ENCODE measurements around the gene ASS1.

Gene ASS1

DNA sequence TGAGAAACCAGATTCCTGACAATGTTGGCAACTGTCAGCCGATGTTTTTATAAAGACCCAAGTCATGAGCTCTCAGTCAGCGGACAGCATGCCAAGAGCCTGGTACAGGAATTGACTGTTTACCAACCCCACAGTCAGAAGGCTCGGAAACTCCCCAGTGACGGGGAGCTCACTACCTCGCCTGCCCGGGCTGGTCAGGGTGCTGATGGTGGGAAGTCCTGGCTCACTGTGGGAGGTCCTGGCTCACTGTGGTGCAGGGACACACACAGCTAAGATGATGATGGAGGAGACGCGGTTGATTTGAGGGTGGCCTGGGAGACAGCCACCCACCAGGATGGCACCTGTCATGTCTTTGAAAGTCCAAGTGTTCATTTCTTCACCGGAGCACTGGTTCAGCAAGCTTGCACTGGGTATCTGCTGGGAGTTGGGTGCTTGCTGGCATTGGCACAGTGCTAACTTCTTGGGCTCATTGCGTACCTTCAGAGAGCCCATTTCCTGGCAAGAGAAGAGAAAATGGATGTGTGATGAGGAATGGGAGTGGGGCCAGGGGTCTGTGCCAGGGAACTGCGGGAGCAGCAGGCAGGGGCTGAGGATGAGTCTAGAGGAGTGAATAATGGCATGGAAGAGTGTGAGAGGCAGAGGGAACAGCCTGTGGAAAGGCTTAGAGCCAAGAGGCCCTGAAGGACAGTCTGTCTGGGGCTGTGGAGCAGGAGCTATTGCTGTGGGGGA is 15.3 kb downstream of the ASS1 start:
- no peaks in the 10 kb centered on the region for H3K36me3 ChIP-seq (ENCODE audit: insufficient read depth, low read depth, low read length)
- H3K9ac ChIP-seq (ENCODE audit: low read depth, low read length) = no peak overlapping the region
- no peaks in the 10 kb centered on the region for H3K9me3 ChIP-seq (ENCODE audit: insufficient read depth, low read depth, low read length)
- H3K4me3 ChIP-seq (ENCODE audit: low read length) = no peak overlapping the region
- no peak overlapping the region for H3K27ac ChIP-seq (ENCODE audit: low read length)
- no peaks in the 10 kb centered on the region for H3K4me1 ChIP-seq (ENCODE audit: insufficient read depth, low read length)
- H3K27me3 ChIP-seq (ENCODE audit: insufficient read depth, low read length) = no peaks in the 10 kb centered on the region

DNA sequence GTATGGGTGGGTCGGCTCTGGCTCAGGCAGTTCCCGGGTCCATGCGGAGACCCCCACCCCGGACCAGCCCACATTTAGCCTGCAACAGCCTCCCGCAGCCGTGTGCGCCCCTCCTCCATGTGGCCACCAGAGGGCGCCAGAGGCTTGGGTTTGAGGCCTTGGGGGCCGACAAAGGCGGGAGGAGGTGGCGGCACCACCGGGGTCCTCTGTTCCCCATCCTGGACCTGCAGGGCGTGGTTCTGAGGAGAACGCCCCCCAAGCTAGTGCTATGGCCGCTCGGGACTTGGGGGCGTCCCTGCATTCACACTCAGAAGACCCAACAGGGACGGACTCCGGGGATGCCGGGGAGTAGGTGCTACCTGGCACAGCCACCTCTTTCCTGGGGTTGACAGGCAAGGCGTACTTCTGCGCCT is 16.5 kb downstream of the ASS1 start:
- Histone ChIP-seq H3K4me3 (ENCODE audit: low read length) (no peak overlapping the region), H3K27ac (ENCODE audit: low read length) (no peak overlapping the region), H3K9me3 (ENCODE audit: insufficient read depth, low read depth, low read length) (no peaks in the 10 kb centered on the region), H3K4me1 (ENCODE audit: insufficient read depth, low read length) (no peaks in the 10 kb centered on the region), H3K27me3 (ENCODE audit: insufficient read depth, low read length) (no peaks in the 10 kb centered on the region), H3K36me3 (ENCODE audit: insufficient read depth, low read depth, low read length) (no peaks in the 10 kb centered on the region), H3K9ac (ENCODE audit: low read depth, low read length) (no peak overlapping the region)

DNA sequence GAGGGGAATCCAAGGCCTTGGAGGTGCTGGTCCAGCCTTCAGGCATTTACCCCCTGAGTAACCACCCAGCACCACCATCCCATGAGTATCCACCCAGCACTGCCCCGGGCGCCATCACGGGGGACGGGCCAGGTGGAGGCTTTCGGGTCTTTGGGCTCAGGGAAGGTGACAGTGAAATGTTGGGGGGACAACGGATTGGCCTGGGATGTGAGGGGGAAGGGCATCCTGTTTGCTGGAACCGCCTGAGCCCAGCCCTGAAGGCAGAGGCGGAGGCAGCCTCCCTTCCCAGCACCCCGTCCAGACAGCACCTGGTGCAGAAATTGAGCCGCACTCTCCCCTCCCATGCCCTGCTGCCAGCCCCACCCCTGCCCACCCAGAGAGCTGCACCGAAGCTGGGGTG is 17.0 kb downstream of the ASS1 start:
- Histone ChIP-seq H3K36me3 (ENCODE audit: insufficient read depth, low read depth, low read length) (no peaks in the 10 kb centered on the region), H3K27ac (ENCODE audit: low read length) (no peak overlapping the region), H3K4me3 (ENCODE audit: low read length) (no peak overlapping the region), H3K27me3 (ENCODE audit: insufficient read depth, low read length) (no peaks in the 10 kb centered on the region), H3K4me1 (ENCODE audit: insufficient read depth, low read length) (no peaks in the 10 kb centered on the region; the same call in 1 of the 2 replicates), H3K9ac (ENCODE audit: low read depth, low read length) (no peak overlapping the region), H3K9me3 (ENCODE audit: insufficient read depth, low read depth, low read length) (no peaks in the 10 kb centered on the region)

DNA sequence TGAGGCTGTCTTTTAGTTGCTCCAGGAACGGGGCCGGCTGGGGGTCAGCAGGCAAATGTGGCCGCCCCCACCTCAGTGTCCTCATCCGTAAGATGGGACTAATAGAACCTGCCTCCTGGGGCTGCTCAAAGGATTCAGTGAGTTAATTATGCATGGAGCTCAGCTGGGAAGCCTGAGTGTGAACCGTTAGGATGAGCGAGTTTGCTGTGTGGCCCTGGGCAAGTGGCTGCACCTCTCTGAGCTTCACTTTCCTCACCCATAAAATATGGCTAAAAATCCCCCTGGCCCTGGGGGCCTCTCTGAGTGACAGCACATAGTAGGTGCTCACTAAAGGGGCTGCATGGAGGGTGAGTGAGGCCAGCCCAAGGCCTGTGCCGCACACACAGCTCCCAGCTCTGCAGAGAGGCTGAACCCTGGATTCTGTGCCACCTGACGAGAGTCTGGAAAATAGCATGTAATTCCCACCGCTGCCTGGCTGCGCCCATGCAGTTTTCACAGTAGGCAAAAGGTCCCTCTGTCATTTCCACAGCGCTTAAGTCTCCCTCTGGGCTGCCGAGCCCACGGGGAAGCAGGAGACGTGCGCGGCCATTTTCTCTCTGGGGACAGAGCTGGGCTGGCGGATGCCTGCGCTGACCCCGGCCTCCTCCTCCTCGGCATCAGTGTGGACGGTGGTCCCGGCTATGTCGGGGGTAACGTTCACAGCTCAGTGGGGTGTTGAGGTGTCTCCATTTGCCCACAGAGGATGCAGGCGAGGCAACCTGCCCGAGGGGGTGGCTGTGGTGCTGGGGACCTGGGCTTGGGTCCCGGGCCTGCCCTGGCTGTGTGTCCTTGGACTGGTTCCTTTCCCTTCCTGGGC is 18.2 kb downstream of the ASS1 start:
- no peak overlapping the region for H3K4me3 ChIP-seq (ENCODE audit: low read length)
- peaks cover 11% of the 10 kb centered on the region; the same call in 1 of the 2 replicates for H3K27me3 ChIP-seq (ENCODE audit: insufficient read depth, low read length)
- H3K9ac ChIP-seq (ENCODE audit: low read depth, low read length) = no peak overlapping the region
- peaks cover 5% of the 10 kb centered on the region; the same call in 1 of the 2 replicates for H3K4me1 ChIP-seq (ENCODE audit: insufficient read depth, low read length)
- no peak overlapping the region for H3K27ac ChIP-seq (ENCODE audit: low read length)
- H3K36me3 ChIP-seq (ENCODE audit: insufficient read depth, low read depth, low read length) = no peaks in the 10 kb centered on the region
- no peaks in the 10 kb centered on the region for H3K9me3 ChIP-seq (ENCODE audit: insufficient read depth, low read depth, low read length)

DNA sequence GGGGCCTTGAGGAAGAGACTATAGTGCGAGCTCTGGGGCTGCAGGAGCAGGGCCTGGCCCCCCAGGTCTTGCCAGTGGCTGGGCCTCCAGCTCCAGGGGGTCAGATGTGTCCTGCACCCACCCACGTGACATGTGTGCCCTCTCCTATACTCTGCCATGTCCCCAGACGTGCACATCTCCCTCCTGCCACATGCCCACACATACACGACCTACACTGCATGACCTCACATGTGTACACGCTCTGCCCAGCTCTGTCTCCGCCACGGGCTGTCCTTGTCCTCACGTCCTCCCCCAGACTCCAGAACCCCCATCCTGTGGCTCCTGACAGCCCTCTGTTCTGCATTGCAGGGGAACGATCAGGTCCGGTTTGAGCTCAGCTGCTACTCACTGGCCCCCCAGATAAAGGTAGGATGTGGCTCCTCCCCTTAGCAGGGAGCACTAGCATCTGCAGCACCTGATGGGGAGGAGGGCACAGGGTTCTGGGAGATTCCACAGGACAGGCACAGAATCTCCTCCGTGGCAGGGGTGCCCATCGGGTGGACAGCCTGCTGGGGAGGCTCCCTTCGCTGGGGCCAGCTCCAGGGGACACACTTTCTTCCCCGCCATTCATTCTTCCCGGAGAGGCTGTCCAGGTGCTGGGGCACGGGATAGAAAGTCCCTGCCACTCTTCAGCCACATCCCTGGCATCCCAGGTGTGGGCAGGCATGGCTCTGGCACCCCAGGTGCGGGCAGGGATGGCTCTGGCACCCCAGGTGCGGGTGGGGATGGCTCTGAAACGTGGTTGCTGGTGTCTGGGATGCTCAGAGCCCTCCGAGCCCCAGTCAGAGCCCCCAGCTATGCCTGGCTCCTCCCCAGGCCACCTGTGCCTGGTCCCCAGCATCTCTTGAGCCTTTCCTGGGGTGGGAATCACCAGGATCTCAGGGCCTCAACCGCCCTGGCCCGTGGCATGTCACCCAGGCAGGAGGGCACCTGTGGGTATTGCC is 19.3 kb downstream of the ASS1 start:
- Histone ChIP-seq H3K36me3 (ENCODE audit: insufficient read depth, low read depth, low read length) (no peaks in the 10 kb centered on the region), H3K4me1 (ENCODE audit: insufficient read depth, low read length) (peaks cover 5% of the 10 kb centered on the region; the same call in 1 of the 2 replicates), H3K4me3 (ENCODE audit: low read length) (no peak overlapping the region), H3K27me3 (ENCODE audit: insufficient read depth, low read length) (peaks cover 14% of the 10 kb centered on the region; the same call in 1 of the 2 replicates), H3K9ac (ENCODE audit: low read depth, low read length) (no peak overlapping the region), H3K27ac (ENCODE audit: low read length) (no peak overlapping the region), H3K9me3 (ENCODE audit: insufficient read depth, low read depth, low read length) (no peaks in the 10 kb centered on the region)

DNA sequence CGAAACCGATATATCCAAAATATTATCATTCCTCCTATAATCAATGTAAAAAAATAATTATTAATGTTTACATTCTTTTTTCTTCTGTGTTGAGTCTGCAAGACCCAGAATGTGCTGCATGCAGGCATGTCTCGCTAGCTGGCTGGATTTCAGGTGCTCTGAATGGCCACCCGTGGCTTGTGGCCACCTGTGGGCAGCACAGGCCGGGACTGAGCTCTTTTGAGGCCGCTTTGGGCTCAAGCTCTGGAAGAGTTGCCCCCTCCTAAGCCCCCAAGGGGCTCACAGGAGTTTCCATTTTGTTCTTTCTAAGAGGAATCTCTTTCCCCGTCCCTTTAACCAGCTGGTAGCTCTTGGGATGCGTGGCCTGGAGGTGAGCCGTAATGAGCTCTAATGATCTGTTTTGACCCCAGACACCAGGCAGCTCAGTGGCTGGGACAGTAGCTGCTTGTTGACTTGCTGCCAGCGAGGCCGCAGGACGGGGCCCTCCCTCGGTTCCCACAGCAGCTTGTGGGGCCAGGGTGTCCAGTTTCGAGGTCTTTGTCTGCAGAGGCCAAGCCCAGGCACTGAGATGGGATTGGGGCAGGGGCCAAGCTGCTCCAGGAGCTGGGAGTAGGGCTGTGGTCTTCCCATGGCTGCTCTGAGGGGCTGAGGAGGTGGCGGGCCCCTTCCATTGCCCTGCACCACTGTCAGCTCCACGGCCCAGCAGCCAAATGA is 20.8 kb downstream of the ASS1 start:
- H3K27me3 ChIP-seq (ENCODE audit: insufficient read depth, low read length) = peaks cover 14% of the 10 kb centered on the region; the same call in 1 of the 2 replicates
- no peaks in the 10 kb centered on the region for H3K36me3 ChIP-seq (ENCODE audit: insufficient read depth, low read depth, low read length)
- no peaks in the 10 kb centered on the region for H3K9me3 ChIP-seq (ENCODE audit: insufficient read depth, low read depth, low read length)
- no peak overlapping the region for H3K4me3 ChIP-seq (ENCODE audit: low read length)
- H3K27ac ChIP-seq (ENCODE audit: low read length) = no peak overlapping the region
- H3K4me1 ChIP-seq (ENCODE audit: insufficient read depth, low read length) = peaks cover 5% of the 10 kb centered on the region; the same call in 1 of the 2 replicates
- H3K9ac ChIP-seq (ENCODE audit: low read depth, low read length) = no peak overlapping the region

DNA sequence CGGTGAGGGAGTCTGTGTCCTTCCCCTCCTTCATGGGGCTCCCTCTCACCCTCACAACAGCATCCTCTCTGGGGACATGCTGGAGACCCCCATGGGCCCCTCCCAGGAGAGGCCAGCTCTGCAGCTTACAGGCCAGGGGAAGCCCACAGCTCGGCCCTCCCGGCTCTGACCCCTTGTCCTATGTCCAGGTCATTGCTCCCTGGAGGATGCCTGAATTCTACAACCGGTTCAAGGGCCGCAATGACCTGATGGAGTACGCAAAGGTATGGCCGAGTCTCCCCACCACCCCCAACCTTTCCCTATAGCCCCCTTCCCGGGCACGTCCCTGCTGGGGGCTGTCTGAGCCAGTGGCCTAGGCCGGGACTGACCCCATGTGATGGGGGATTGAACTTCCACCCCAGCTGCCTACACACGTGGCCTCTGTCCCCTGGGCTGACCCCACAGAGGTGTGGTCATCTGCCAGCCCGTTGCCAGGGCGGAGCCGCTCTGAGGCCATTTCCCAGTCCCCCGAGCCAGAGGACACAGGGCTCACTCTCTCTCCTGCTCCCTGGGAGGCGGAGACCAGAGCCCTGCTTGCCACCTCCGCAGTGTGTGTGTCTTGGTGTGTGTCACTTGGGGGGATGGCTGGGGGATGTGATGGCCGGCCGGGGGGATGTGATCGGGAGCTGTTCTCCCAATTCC is 21.9 kb downstream of the ASS1 start:
- no peaks in the 10 kb centered on the region for H3K9me3 ChIP-seq (ENCODE audit: insufficient read depth, low read depth, low read length)
- peaks cover 5% of the 10 kb centered on the region; the same call in 1 of the 2 replicates for H3K4me1 ChIP-seq (ENCODE audit: insufficient read depth, low read length)
- H3K36me3 ChIP-seq (ENCODE audit: insufficient read depth, low read depth, low read length) = no peaks in the 10 kb centered on the region
- no peak overlapping the region for H3K27ac ChIP-seq (ENCODE audit: low read length)
- H3K9ac ChIP-seq (ENCODE audit: low read depth, low read length) = no peak overlapping the region; the same call in 1 of the 2 replicates
- H3K27me3 ChIP-seq (ENCODE audit: insufficient read depth, low read length) = peaks cover 14% of the 10 kb centered on the region; the same call in 1 of the 2 replicates
- H3K4me3 ChIP-seq (ENCODE audit: low read length) = no peak overlapping the region

DNA sequence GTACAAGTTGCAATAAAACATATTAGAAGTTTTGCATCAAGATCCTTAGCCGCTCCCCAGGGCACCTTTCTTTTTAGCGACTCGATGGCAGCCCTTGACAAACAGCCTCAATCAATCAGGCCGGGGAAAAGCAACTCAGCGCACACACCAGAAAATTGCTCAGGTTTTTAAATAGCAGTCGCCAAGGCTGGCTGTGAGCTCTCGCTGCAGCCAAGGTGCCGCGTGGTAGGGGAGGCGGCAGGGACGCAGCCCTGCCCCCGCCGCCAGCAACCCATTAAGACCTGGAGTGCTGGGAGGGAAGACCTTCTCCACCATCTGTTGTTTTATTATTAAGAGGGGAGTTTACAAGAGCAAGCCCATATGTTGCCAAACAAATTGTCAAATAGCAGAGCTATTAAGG is 22.6 kb downstream of the ASS1 start:
- Histone ChIP-seq H3K4me3 (ENCODE audit: low read length) (no peak overlapping the region), H3K27ac (ENCODE audit: low read length) (no peak overlapping the region), H3K4me1 (ENCODE audit: insufficient read depth, low read length) (peaks cover 5% of the 10 kb centered on the region; the same call in 1 of the 2 replicates), H3K36me3 (ENCODE audit: insufficient read depth, low read depth, low read length) (no peaks in the 10 kb centered on the region), H3K9ac (ENCODE audit: low read depth, low read length) (no peak overlapping the region; the same call in 1 of the 2 replicates), H3K27me3 (ENCODE audit: insufficient read depth, low read length) (peaks cover 14% of the 10 kb centered on the region; the same call in 1 of the 2 replicates), H3K9me3 (ENCODE audit: insufficient read depth, low read depth, low read length) (no peaks in the 10 kb centered on the region)

DNA sequence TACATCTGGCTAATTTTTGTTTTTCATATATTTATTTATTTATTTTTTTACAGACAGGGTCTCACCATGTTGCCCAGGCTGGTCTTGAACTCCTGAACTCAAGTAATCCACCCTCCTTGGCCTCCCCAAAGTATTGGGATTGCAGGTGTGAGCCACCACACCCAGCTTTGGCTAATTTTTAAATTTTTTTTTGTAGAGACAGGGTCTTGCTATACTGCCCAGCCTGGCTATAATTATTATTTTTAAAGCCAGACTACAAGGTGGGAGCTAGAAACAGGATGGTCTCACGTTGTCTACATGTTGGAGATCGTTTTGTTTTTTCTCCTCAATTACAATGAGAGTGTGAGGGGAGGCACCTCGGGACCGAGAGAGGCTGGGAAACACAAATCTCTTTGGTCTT is 23.8 kb downstream of the ASS1 start:
- Histone ChIP-seq H3K4me1 (ENCODE audit: insufficient read depth, low read length) (peaks cover 10% of the 10 kb centered on the region; the same call in 1 of the 2 replicates), H3K36me3 (ENCODE audit: insufficient read depth, low read depth, low read length) (no peaks in the 10 kb centered on the region), H3K9me3 (ENCODE audit: insufficient read depth, low read depth, low read length) (no peaks in the 10 kb centered on the region), H3K27me3 (ENCODE audit: insufficient read depth, low read length) (peaks cover 14% of the 10 kb centered on the region; the same call in 1 of the 2 replicates), H3K4me3 (ENCODE audit: low read length) (no peak overlapping the region), H3K9ac (ENCODE audit: low read depth, low read length) (no peak overlapping the region), H3K27ac (ENCODE audit: low read length) (no peak overlapping the region)

DNA sequence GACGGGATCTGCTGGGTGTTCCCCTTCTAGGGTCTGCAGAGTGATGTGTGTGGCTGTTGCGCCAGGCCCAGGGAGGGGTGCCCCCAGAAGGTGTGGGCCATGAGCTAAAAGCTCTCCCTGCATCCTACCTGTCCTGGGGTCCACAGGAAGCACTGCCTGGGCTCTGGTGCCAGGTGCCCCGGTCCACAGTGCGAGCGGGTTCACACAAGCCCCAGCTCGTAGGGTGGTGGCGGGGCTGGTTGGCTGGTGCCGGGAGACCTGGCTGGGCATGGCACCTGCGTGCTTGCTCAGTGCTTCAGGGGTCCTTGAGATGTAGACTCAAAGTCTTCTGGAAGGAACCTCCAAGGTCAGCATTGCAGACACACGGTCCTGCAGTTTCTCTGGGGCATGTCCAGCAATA is 25.5 kb downstream of the ASS1 start:
- Histone ChIP-seq H3K9me3 (ENCODE audit: insufficient read depth, low read depth, low read length) (no peaks in the 10 kb centered on the region), H3K27ac (ENCODE audit: low read length) (no peak overlapping the region), H3K4me3 (ENCODE audit: low read length) (no peak overlapping the region), H3K36me3 (ENCODE audit: insufficient read depth, low read depth, low read length) (no peaks in the 10 kb centered on the region), H3K27me3 (ENCODE audit: insufficient read depth, low read length) (peaks cover 23% of the 10 kb centered on the region; the same call in 1 of the 2 replicates), H3K4me1 (ENCODE audit: insufficient read depth, low read length) (peaks cover 20% of the 10 kb centered on the region; the same call in 1 of the 2 replicates), H3K9ac (ENCODE audit: low read depth, low read length) (no peak overlapping the region)
